ENCODE measurements around the gene PLEKHJ1.
"Not testable (repeated sequence)": the region's sequence is repeated elsewhere in the genome, so short reads cannot be mapped to it uniquely, and the experiment has no call there.

PLEKHJ1 gene

GRCh38 chr19:2236314-2237050, at the start of gene PLEKHJ1, which contains the start of gene SF3A2:
Gene PLEKHJ1, minus strand, starts transcription at chr19:2236329. Its CDS starts 81 bp downstream, at chr19:2236248.
Gene SF3A2, plus strand, starts transcription at chr19:2236824. Its CDS starts 6,595 bp downstream, at chr19:2243419.
- peak within 1 kb of the TSS; percentile 81 for H3K4me3 ChIP-seq (ENCODE audit: low read length)
- peak; percentile 71 for TF ChIP-seq CTCF (IDR thresholded peaks at IDR 0.05; ENCODE audit: insufficient read depth, low read depth, low read length, missing control alignments)
- peak; percentile 97 for DNase-seq (ENCODE audit: low read depth)

- no peak for TF ChIP-seq CTCF (IDR thresholded peaks at IDR 0.05; ENCODE audit: insufficient read depth, low read depth, low read length, missing control alignments)
- DNase-seq (ENCODE audit: low read depth), result no peak
- H3K4me3 ChIP-seq (ENCODE audit: low read length), result no peak overlapping the region
These were observed 47.8 kb upstream of the PLEKHJ1 start for GRCh38 chr19:2283835-2284507.

- TF ChIP-seq CTCF (IDR thresholded peaks at IDR 0.05; ENCODE audit: insufficient read depth, low read depth, low read length, missing control alignments), result no peak
- DNase-seq (ENCODE audit: low read depth), result no peak
These were observed 46.7 kb upstream of the PLEKHJ1 start for GRCh38 chr19:2282862-2283237.

GRCh38 chr19:2282062-2282861, 46.1 kb upstream of the PLEKHJ1 start, which contains the start of gene PEAK3:
Gene PEAK3, minus strand, starts transcription at chr19:2282175. Its CDS starts 1,244 bp downstream, at chr19:2280931.
- H3K4me3 ChIP-seq (ENCODE audit: low read length), result no peak within 1 kb of the TSS
- DNase-seq (ENCODE audit: low read depth), result no peak
- TF ChIP-seq CTCF (IDR thresholded peaks at IDR 0.05; ENCODE audit: insufficient read depth, low read depth, low read length, missing control alignments), result no peak

More at GRCh38 chr19:2282862-2283237, 46.7 kb upstream of the PLEKHJ1 start:
- no peak overlapping the region for H3K4me3 ChIP-seq (ENCODE audit: low read length)

DNA sequence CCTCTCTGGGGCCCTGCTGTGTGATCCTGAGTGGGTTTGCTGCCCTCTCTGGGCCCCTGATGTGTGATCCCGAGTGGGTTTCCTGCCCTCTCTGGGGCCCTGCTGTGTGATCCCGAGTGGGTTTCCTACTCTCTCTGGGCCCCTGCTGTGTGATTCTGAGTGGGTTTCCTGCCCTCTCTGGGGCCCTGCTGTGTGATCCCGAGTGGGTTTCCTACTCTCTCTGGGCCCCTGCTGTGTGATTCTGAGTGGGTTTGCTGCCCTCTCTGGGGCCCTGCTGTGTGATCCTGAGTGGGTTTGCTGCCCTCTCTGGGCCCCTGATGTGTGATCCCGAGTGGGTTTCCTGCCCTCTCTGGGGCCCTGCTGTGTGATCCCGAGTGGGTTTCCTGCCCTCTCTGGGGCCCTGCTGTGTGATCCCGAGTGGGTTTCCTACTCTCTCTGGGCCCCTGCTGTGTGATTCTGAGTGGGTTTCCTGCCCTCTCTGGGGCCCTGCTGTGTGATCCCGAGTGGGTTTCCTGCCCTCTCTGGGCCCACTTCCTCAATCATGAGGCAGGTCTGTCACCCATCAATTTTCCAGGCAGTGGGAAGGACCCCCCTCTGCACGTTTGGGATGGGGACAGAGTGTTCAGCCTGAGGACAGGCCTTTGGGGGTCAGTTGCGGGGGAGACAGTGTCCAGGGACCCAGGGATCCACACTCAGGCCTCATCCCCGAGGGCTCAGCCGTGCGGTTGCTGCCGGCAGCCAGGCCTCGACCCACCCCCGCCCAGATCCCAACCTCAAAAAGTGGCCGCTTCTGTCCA, 45.3 kb upstream of the PLEKHJ1 start:
- H3K4me3 ChIP-seq (ENCODE audit: low read length); DNase-seq (ENCODE audit: low read depth): not testable (repeated sequence)

- no peak overlapping the region for H3K4me3 ChIP-seq (ENCODE audit: low read length)
- no peak for DNase-seq (ENCODE audit: low read depth)
- no peak for TF ChIP-seq CTCF (IDR thresholded peaks at IDR 0.05; ENCODE audit: insufficient read depth, low read depth, low read length, missing control alignments)
These were observed 44.6 kb upstream of the PLEKHJ1 start for GRCh38 chr19:2280633-2281264.
